Activated naive CD8-positive, alpha-beta T cell treated with anti-CD3 and anti-CD28 coated beads, Interleukin-2, amount 10 ng/mL, durations not matched to agents 7 days and 5 days (primary cell): ENCODE data around the gene BMPER. TPM values are rescaled to one million over a fixed set of nuclear protein-coding genes. Genes with fewer than 3 reads are reported as not detected.

Experiments
- ATAC-seq: fragments of 150-1000 bp; cut with Tn5 transposase; one replicate; pipeline ENCODE4 v1.10.0; 2021; ENCODE audit warnings: low read depth, moderate library complexity
- POLR2A ChIA-PET: fragments of 350-600 bp; sonication (Branson Sonifier 250); formaldehyde crosslinking; loops from one replicate; lab custom pipeline; 2021; ENCODE audit warnings: antibody characterized with exemption; lab: Charles Lee
- DNase-seq: peaks from one replicate; pipeline ENCODE4 v3.0.0; 2021
- H3K27ac Mint-ChIP-seq: one replicate; pipeline ENCODE4 v1.8.0; 2022; ENCODE audit warnings: mild to moderate bottlenecking, mixed read lengths
- H3K27me3 Mint-ChIP-seq: one replicate; pipeline ENCODE4 v1.8.0; 2022; ENCODE audit warnings: mild to moderate bottlenecking, moderate library complexity, mixed read lengths
- H3K36me3 Mint-ChIP-seq: one replicate; pipeline ENCODE4 v1.8.0; 2021; ENCODE audit warnings: mild to moderate bottlenecking, mixed read lengths
- H3K4me1 Mint-ChIP-seq: one replicate; pipeline ENCODE4 v1.8.0; 2021; ENCODE audit warnings: mixed read lengths
- H3K4me3 Mint-ChIP-seq: one replicate; pipeline ENCODE4 v1.8.0; 2022; ENCODE audit warnings: mild to moderate bottlenecking, moderate library complexity, mixed read lengths
- H3K9me3 Mint-ChIP-seq: one replicate; pipeline ENCODE4 v1.8.0; 2021; ENCODE audit warnings: mixed read lengths
- total RNA-seq, 2 experiments: library from RNA; stranded (reverse); gene quantifications; one replicate each; pipeline ENCODE4 v1.2.3, GENCODE V29; 2021

The BMPER gene
- total RNA-seq, 2 experiments from 2014 or later: not detected

DNA sequence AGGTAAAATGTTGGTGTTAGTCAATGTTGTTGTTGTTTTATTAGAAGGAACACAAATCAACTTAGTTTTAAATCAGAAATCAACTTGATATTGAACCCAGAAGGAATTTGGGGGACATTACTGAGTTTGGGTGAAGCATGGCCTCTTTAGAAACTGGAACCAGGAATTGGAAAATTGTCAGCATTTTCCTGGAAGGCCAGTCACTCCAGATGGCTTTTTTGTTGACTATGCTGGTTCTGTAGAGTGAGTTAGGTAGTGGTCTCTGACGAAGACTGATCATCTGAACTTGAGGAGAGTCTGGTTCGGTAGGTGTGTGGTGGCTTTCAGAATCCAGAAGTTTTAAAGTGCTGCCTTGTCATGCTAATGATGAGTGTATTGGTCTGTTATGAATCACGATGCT lies 111.5 kb downstream of the BMPER start:
- no peak overlapping the region for H3K4me3 Mint-ChIP-seq
- H3K27me3 Mint-ChIP-seq: no peaks in the 10 kb centered on the region
- POLR2A ChIA-PET: no interaction called here
- H3K27ac Mint-ChIP-seq: no peak overlapping the region
- H3K36me3 Mint-ChIP-seq: no peaks in the 10 kb centered on the region
- no peaks in the 10 kb centered on the region for H3K4me1 Mint-ChIP-seq
- no peaks in the 10 kb centered on the region for H3K9me3 Mint-ChIP-seq
- DNase-seq (no peak), ATAC-seq (no peak)

DNA sequence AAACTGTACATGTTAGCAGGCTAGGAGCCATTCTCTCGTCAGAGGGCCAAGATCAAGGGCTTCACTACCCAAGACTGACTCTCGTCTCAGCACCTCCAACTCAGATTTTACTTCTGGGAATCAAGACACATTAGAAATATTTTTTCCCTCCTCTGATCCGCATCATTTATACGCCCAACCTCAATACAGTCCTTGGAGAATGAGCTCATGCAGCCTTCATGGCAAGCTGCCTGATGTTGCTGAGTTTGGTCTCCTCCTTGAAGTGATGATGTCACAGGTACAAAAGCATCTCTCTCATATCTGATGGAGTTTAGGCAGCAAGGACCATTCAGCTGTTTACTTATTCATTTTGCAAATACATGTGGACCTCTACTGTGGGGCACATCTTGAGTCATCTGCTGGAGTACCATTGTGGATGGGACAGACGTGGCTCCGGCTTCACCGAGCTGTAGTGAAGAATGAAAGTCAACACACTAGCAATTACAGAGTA lies 114.0 kb downstream of the BMPER start:
- no peak overlapping the region for H3K4me3 Mint-ChIP-seq
- no peaks in the 10 kb centered on the region for H3K27me3 Mint-ChIP-seq
- POLR2A ChIA-PET: no interaction called here
- DNase-seq (no peak), ATAC-seq (no peak)
- H3K4me1 Mint-ChIP-seq: no peaks in the 10 kb centered on the region
- no peaks in the 10 kb centered on the region for H3K36me3 Mint-ChIP-seq
- no peaks in the 10 kb centered on the region for H3K9me3 Mint-ChIP-seq
- H3K27ac Mint-ChIP-seq: no peak overlapping the region

DNA sequence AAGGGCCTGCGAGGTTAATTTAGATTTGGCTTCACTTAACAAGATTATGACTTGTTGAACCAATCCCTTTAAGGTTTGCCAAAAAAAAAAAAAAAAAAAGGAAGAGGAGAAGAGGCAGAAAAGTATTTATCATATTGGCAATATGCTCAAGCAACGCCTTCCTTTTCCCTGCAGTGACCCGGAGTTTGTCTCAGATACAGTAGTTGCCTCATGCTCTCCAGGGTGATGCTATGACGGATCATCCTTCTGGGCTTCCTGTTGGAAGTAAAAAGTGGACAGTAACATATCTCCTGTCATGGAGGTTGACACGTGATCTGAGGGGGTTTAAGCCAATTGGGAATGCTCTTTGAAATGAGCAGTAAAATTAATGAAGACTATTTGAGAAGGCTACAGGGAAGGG lies 117.3 kb downstream of the BMPER start:
- POLR2A ChIA-PET: no interaction called here
- Mint-ChIP-seq H3K27ac (no peak overlapping the region), H3K36me3 (no peaks in the 10 kb centered on the region), H3K4me3 (no peak overlapping the region), H3K9me3 (peaks cover 4% of the 10 kb centered on the region), H3K27me3 (no peaks in the 10 kb centered on the region), H3K4me1 (no peaks in the 10 kb centered on the region)
- ATAC-seq (no peak), DNase-seq (no peak)

DNA sequence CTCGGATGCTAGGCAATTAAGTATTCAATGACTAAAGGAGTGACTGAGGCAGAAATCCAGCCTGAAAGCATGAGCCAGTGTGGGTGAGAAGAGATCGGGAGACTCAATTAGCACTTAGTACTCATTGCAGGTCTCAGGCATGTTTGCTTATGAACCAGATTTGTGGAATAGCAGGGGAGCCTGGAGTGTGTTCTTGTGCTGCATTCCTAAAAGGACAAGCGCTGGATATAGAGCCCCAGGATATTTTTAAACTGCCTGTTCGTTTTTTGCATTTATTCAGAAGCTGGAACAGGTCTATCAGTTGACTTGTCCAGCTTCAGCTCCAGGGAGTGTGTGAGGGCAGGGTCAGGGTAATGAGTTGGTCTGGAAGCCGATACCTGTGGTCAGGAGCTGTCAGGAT lies 120.3 kb downstream of the BMPER start:
- Mint-ChIP-seq H3K9me3 (peaks cover 4% of the 10 kb centered on the region), H3K27ac (no peak overlapping the region), H3K4me1 (no peaks in the 10 kb centered on the region), H3K27me3 (no peaks in the 10 kb centered on the region), H3K4me3 (no peak overlapping the region), H3K36me3 (no peaks in the 10 kb centered on the region)
- POLR2A ChIA-PET: no interaction called here
- DNase-seq (no peak), ATAC-seq (no peak)

DNA sequence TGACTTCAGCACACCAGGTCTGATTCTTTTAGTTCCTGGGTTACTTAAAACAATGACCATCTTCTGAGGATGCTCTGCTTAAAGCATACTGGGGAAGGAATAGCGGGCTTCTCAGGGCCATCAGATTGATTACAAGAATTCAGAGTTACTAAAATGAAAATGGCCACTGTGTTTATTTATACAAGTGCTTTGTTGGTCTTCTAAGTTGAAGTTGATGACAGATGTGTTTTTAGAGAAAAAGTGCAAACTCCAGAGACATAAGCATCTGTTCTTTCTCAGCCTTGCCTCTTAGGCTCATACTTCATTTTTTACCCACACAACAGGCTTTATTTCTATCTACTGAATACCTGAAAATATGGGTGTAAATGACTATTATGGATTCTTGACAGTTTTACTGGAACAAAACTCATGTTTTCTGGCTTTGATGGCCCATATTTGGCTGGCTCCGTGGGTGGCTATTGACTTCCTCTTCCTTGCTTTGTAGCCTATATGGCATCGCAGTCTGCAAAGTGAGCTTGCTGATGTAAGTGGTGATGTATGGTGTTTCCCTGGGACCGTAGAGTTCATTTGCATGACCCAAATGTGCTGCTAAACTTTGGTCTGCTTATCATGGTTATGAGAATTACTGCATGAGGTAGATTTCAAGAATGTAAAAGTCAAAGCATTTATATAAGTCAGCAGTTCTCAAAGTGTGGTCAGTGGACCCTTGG lies 121.3 kb downstream of the BMPER start:
- H3K36me3 Mint-ChIP-seq: no peaks in the 10 kb centered on the region
- POLR2A ChIA-PET: no interaction called here
- DNase-seq (no peak), ATAC-seq (no peak)
- no peak overlapping the region for H3K27ac Mint-ChIP-seq
- H3K27me3 Mint-ChIP-seq: no peaks in the 10 kb centered on the region
- peaks cover 4% of the 10 kb centered on the region for H3K9me3 Mint-ChIP-seq
- no peak overlapping the region for H3K4me3 Mint-ChIP-seq
- H3K4me1 Mint-ChIP-seq: no peaks in the 10 kb centered on the region

DNA sequence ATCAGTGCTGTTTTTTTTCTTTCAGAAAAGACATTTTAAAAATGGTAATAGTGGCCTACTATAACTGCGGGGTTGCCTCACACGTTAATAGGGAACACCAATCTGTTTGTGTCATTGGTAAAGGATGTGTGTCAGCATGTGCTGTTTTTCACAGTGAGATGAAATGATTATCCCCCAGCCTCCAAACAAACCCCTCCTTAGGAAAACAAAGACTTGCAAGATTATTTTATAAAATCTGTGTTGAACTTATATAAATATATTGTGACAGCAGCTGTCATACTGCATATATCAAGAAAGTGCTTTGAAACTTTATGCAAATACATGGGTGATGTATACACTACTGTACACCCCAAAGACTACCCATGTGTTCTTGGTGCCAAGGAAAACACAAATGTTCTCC lies 125.8 kb downstream of the BMPER start:
- POLR2A ChIA-PET: no interaction called here
- no peaks in the 10 kb centered on the region for H3K27me3 Mint-ChIP-seq
- H3K27ac Mint-ChIP-seq: no peak overlapping the region
- no peaks in the 10 kb centered on the region for H3K36me3 Mint-ChIP-seq
- ATAC-seq: no peak
- DNase-seq: no peak
- peaks cover 3% of the 10 kb centered on the region for H3K9me3 Mint-ChIP-seq
- H3K4me3 Mint-ChIP-seq: no peak overlapping the region
- no peaks in the 10 kb centered on the region for H3K4me1 Mint-ChIP-seq

DNA sequence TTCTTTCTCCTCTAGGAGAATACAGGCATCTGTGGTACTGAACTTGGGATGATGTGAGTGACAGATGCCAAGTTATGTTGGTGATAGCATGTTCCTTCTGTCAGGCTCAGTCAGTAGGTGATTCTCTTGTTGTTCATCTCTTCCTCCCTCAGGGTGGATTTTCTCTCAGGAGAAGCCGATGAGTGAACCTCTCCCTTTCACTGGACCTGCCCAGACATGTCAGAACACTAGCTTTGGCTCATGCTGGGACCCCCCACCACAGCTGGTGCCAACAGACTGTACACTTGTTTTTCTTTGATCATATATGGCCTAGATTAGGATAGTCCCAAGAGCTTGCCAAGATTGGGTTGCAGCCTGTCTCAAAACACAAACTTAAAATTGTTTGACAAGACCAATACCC lies 129.4 kb downstream of the BMPER start:
- DNase-seq: no peak
- Mint-ChIP-seq H3K27me3 (no peaks in the 10 kb centered on the region), H3K27ac (peak overlapping the region; percentile 61), H3K9me3 (peaks cover 3% of the 10 kb centered on the region), H3K4me3 (no peak overlapping the region), H3K4me1 (no peaks in the 10 kb centered on the region), H3K36me3 (no peaks in the 10 kb centered on the region)
- ATAC-seq: no peak
- POLR2A ChIA-PET: no interaction called here

DNA sequence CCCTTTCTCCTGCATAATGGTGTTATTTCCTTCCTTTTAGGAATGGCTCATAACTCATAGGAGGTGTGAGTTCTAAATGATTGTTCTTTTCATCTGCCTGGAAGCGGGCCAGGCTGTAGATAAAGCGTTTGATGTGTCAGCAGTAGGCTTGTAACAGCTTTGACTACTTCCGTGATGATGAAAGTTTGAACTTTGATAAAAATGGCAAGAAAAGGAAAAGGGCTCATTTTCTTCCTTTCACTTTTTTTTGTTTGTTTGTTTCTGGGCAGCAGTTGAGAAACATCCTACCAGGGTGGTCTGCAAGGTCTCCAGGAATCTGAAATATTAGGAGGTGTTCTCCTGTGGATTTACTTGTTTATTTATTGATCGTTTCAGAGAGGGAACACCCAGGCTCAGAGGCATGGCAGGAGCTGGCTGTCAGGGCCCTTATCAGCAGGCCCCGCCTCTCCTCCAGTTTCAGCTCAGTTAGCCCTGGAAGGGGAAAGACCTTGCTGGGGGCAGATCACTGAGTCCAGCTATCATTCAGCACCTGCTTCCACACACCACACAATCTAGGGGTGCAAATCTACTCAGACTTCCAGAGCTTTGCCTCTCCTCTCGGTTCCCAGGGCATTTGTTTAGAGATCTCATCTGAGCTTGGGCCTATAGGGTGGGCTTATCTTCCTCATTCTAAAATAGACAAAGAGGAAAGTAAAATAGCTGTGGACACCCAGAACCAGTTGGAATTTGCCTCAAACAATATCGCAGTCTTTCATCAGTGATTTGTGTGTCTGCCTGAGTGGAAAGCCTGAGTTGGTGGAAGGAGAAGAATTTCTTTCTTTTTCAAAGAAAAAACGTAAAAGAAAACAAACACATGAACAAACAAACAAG lies 130.9 kb downstream of the BMPER start:
- POLR2A ChIA-PET: no interaction called here
- H3K4me3 Mint-ChIP-seq: no peak overlapping the region
- ATAC-seq (no peak), DNase-seq (no peak)
- peaks cover 3% of the 10 kb centered on the region for H3K9me3 Mint-ChIP-seq
- H3K27ac Mint-ChIP-seq: no peak overlapping the region
- no peaks in the 10 kb centered on the region for H3K27me3 Mint-ChIP-seq
- no peaks in the 10 kb centered on the region for H3K36me3 Mint-ChIP-seq
- H3K4me1 Mint-ChIP-seq: no peaks in the 10 kb centered on the region

DNA sequence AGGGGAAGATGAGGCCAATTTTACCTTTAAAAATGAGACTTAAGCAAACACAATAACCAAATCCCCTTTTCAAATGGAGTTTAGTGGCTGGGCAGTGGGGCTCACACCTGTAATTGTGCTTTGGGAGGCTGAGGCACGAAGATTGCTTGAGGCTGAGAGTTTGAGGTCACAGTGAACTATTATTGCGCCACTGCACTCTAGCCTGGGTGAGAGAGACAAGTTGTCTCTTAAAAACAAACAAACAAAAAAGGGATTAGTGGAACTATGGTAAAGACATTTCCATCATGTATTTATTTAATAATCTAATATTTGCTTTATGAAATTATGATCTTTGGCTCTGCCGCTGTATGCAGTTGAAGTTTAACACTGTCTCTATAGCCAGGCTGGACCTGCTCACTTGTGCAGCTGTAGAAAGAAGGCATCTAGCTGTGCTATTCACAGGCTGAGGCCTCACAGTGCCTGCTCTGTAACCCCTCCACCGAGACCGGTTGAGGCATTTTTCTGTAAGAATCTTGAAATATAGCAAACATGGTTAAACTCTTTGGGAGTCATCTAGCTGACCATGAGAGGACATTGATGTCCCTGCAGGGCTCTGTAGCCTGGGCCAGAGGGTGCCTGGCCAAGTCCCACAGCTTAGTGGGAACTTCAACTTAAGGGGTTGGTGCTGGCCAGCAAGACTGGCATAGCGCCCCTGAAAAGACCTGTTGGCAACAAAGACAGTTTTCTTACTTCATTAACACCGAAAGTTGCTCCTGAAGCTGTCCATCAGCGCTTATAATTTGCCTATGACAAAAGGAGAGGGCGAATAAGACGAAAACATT lies 131.8 kb downstream of the BMPER start:
- ATAC-seq (no peak), DNase-seq (no peak)
- POLR2A ChIA-PET: no interaction called here
- no peaks in the 10 kb centered on the region for H3K4me1 Mint-ChIP-seq
- peaks cover 3% of the 10 kb centered on the region for H3K9me3 Mint-ChIP-seq
- H3K4me3 Mint-ChIP-seq: no peak overlapping the region
- H3K36me3 Mint-ChIP-seq: no peaks in the 10 kb centered on the region
- H3K27ac Mint-ChIP-seq: no peak overlapping the region
- H3K27me3 Mint-ChIP-seq: no peaks in the 10 kb centered on the region

DNA sequence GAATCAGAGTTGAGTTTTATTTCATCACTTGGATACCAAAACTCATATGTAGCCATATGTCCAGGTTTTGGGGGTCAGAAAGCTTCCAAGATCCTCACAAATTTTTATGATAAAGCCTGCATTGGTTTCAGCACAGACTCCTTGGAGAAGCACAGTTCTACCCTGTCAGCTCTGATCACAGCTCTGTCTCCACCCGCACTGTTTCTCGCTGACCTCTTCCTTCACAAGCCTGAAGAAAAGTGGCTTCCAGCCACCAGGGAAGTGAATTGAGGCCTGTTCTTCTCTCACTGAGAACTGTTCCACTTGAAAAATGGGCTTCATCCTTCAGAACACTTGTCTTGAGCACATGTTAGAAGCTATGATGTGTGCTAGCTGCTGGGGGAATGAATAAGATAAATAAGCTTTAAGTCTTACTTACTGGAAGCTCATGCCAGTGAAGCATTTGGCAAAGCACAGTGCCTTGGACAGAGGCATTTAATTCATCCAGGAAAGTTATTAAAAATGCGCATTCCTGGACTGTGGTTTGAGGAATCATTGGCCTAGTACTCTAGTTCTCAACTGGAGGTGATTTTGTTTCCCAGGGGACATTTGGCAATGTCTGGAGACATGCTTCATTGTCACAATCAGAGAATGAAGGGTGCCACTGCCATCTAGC lies 133.6 kb downstream of the BMPER start:
- H3K4me3 Mint-ChIP-seq: no peak overlapping the region
- H3K9me3 Mint-ChIP-seq: peaks cover 3% of the 10 kb centered on the region
- ATAC-seq (no peak), DNase-seq (no peak)
- POLR2A ChIA-PET: no interaction called here
- H3K36me3 Mint-ChIP-seq: no peaks in the 10 kb centered on the region
- H3K27me3 Mint-ChIP-seq: no peaks in the 10 kb centered on the region
- no peak overlapping the region for H3K27ac Mint-ChIP-seq
- no peaks in the 10 kb centered on the region for H3K4me1 Mint-ChIP-seq

DNA sequence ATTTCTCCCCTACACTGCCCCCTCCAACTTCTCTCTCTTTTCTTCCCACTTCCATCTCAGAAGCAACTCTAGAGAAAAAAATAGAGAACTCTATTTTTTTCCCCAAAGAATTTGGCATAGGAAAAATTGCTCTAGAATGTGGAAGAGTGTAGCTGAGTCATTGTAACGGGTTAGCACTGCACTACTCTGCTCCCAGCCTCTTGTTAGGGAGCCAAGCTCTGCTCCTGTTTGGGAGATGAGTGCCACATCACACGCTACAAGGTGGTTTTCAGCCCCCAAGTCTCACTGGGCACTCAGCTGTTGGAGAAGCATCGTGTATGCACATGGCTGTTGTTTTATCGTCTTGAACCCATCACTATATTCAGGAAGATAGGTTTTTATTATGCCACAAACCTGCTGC lies 136.4 kb downstream of the BMPER start:
- no peak for ATAC-seq
- no peak overlapping the region for H3K4me3 Mint-ChIP-seq
- no peaks in the 10 kb centered on the region for H3K36me3 Mint-ChIP-seq
- H3K4me1 Mint-ChIP-seq: no peaks in the 10 kb centered on the region
- H3K27me3 Mint-ChIP-seq: no peaks in the 10 kb centered on the region
- H3K27ac Mint-ChIP-seq: no peak overlapping the region
- no peak for DNase-seq
- no peaks in the 10 kb centered on the region for H3K9me3 Mint-ChIP-seq
- POLR2A ChIA-PET: no interaction called here

DNA sequence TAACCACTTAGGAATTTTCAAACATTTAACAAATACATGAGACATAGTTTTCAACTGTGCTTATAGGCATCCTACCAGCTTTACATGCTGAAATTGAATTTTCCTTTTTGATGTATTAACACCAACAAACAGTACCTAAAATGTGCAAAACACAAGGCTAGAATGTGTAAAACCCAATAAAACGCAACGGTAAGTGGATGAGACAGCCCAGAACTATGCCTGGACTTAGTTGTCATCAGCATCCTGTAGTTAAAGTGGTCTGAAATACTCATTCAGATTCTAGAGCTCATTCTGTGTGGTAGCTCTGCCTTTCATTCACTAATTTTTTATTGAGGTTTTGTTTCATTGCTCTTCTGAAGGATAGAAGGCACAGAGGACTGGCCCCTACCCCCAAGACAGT lies 137.1 kb downstream of the BMPER start:
- Mint-ChIP-seq H3K4me1 (no peaks in the 10 kb centered on the region), H3K4me3 (no peak overlapping the region), H3K36me3 (no peaks in the 10 kb centered on the region), H3K27ac (no peak overlapping the region), H3K27me3 (no peaks in the 10 kb centered on the region), H3K9me3 (no peaks in the 10 kb centered on the region)
- DNase-seq: no peak
- no peak for ATAC-seq
- POLR2A ChIA-PET: no interaction called here
